ENCODE data around the gene CXXC5. TPM values are rescaled to one million over a fixed set of nuclear protein-coding genes. Genes with fewer than 3 reads are reported as not detected.

CXXC5 gene
- total RNA-seq, 1 donor from 2014 or later: 1.7 TPM

- no peak for DNase-seq (ENCODE audit: low spot score)
- no peaks in the 10 kb centered on the region for H3K36me3 Mint-ChIP-seq (ENCODE audit: low read depth)
- no peak overlapping the region for H3K4me3 Mint-ChIP-seq
- no peaks in the 10 kb centered on the region for H3K9me3 Mint-ChIP-seq
- peaks cover 9% of the 10 kb centered on the region for H3K27me3 Mint-ChIP-seq (ENCODE audit: insufficient read depth)
- intact Hi-C loops (cut with micrococcal nuclease): no loop called here
- H3K4me1 Mint-ChIP-seq (ENCODE audit: low read depth): peaks cover 39% of the 10 kb centered on the region
- no peak overlapping the region for H3K27ac Mint-ChIP-seq
Measured at GRCh38 chr5:139666551-139666950, 18.4 kb downstream of the CXXC5 start.

DNA sequence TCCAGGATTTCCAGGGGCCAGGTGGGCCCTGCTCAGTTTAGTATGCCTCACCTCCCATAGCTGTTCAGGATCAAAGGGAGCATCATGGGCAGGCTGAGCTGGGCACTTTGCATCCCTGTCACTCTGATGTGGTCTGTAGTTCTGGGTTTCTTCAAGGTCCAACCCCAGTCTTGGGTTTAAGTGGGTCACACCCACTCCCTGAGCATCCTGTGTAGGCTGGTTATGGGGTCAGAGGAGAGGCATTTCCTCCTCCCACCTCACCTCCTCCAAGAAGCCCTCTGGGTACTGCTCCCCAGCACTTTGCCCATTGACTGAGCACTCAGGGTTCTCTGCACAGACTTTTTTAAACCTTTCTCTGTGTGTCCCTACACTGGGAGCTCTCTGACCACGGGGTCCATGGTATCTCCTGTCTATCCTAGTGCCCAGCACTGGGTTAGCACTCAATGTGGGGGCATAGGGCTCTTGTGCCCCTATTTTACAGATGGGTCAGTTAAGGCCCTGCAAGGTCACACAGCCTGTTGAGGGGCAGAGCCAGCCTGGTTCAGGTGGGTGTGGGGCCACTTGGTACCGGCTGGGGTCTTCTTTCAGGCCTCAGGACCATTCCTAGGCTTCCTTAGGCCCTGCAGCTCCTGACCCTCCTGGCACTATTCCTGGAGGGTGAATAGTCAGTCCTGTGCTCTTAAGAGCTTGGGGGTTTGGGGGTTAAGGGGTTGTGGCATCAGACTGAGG, 19.0 kb downstream of the CXXC5 start:
- H3K27me3 Mint-ChIP-seq (ENCODE audit: insufficient read depth): peaks cover 9% of the 10 kb centered on the region
- H3K4me3 Mint-ChIP-seq: peak overlapping the region; percentile 49
- no peaks in the 10 kb centered on the region for H3K36me3 Mint-ChIP-seq (ENCODE audit: low read depth)
- H3K4me1 Mint-ChIP-seq (ENCODE audit: low read depth): peaks cover 39% of the 10 kb centered on the region
- no peak for DNase-seq (ENCODE audit: low spot score)
- H3K9me3 Mint-ChIP-seq: no peaks in the 10 kb centered on the region
- intact Hi-C loops (cut with micrococcal nuclease): loop anchor here (1.0 kb wide), 1 partner anchor 18 kb away; no protein-coding TSS in a partner anchor
- H3K27ac Mint-ChIP-seq: no peak overlapping the region

GRCh38 chr5:139667730-139668063, 19.5 kb downstream of the CXXC5 start:
- Mint-ChIP-seq H3K4me1 (ENCODE audit: low read depth) (peaks cover 39% of the 10 kb centered on the region), H3K27ac (no peak overlapping the region), H3K4me3 (peak overlapping the region; percentile 49), H3K27me3 (ENCODE audit: insufficient read depth) (peaks cover 9% of the 10 kb centered on the region), H3K36me3 (ENCODE audit: low read depth) (no peaks in the 10 kb centered on the region), H3K9me3 (no peaks in the 10 kb centered on the region)
- intact Hi-C loops (cut with micrococcal nuclease): loop anchor here (1.0 kb wide), 2 partner anchors 18 to 34 kb away; no protein-coding TSS in a partner anchor
- DNase-seq (ENCODE audit: low spot score): no peak

- H3K4me3 Mint-ChIP-seq: peak overlapping the region; percentile 69
- no peaks in the 10 kb centered on the region for H3K36me3 Mint-ChIP-seq (ENCODE audit: low read depth)
- peaks cover 9% of the 10 kb centered on the region for H3K27me3 Mint-ChIP-seq (ENCODE audit: insufficient read depth)
- intact Hi-C loops (cut with micrococcal nuclease): loop anchor here (1.0 kb wide), 1 partner anchor 35 kb away; no protein-coding TSS in a partner anchor
- H3K9me3 Mint-ChIP-seq: no peaks in the 10 kb centered on the region
- DNase-seq (ENCODE audit: low spot score): peak; percentile 22
- H3K4me1 Mint-ChIP-seq (ENCODE audit: low read depth): peaks cover 39% of the 10 kb centered on the region
- H3K27ac Mint-ChIP-seq: no peak overlapping the region
Measured at GRCh38 chr5:139668064-139668880, 20.1 kb downstream of the CXXC5 start.

- no peak for DNase-seq (ENCODE audit: low spot score)
- Mint-ChIP-seq H3K9me3 (no peaks in the 10 kb centered on the region), H3K4me1 (ENCODE audit: low read depth) (peaks cover 38% of the 10 kb centered on the region), H3K27me3 (ENCODE audit: insufficient read depth) (peaks cover 9% of the 10 kb centered on the region), H3K4me3 (peak overlapping the region; percentile 7), H3K36me3 (ENCODE audit: low read depth) (no peaks in the 10 kb centered on the region), H3K27ac (no peak overlapping the region)
- intact Hi-C loops (cut with micrococcal nuclease): loop anchor here (1.0 kb wide), 1 partner anchor 36 kb away; no protein-coding TSS in a partner anchor
Measured at GRCh38 chr5:139668924-139669661, 20.9 kb downstream of the CXXC5 start.

- H3K4me3 Mint-ChIP-seq: peak overlapping the region; percentile 33
- intact Hi-C loops (cut with micrococcal nuclease): no loop called here
- no peaks in the 10 kb centered on the region for H3K9me3 Mint-ChIP-seq
- no peaks in the 10 kb centered on the region for H3K36me3 Mint-ChIP-seq (ENCODE audit: low read depth)
- H3K27ac Mint-ChIP-seq: no peak overlapping the region
- H3K4me1 Mint-ChIP-seq (ENCODE audit: low read depth): peaks cover 32% of the 10 kb centered on the region
- no peak for DNase-seq (ENCODE audit: low spot score)
- peaks cover 10% of the 10 kb centered on the region for H3K27me3 Mint-ChIP-seq (ENCODE audit: insufficient read depth)
Measured at GRCh38 chr5:139669662-139670368, 21.7 kb downstream of the CXXC5 start.

DNA sequence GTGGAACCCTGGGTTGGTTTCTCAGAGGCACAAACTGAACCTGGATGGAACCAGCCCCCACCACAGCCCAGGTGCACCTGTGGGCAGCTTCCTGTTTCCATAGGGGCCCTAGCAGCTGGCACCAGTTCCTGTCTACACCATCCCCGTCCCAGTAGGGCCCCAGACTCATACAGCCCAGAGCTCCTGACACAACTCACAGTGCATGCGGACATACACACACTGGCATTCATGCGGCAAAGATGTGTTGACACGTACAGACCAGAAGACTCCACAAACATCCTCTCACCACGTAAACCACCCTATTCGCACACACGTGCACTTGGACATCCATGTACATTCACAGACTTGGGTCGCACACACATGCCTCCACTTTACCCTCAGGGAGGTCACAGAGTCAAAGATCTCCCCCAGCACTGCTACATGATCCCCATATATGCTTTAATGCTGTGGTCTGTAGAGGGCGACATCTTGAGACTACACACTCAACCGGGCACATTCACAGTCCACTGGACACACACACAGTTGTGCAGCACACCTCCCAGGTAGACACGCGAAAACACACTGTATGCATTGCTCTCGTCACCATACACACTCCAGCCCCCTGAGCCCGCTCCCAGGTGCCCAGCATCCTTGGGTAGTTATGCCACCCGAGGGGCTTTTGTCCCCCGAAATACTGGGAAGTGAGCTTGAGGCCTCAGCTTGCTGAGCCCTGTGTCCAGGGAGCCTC, 22.4 kb downstream of the CXXC5 start:
- H3K4me3 Mint-ChIP-seq: peak overlapping the region; percentile 33
- DNase-seq (ENCODE audit: low spot score): no peak
- H3K27me3 Mint-ChIP-seq (ENCODE audit: insufficient read depth): peaks cover 13% of the 10 kb centered on the region
- intact Hi-C loops (cut with micrococcal nuclease): no loop called here
- H3K27ac Mint-ChIP-seq: peak overlapping the region; percentile 80
- no peaks in the 10 kb centered on the region for H3K36me3 Mint-ChIP-seq (ENCODE audit: low read depth)
- no peaks in the 10 kb centered on the region for H3K9me3 Mint-ChIP-seq
- H3K4me1 Mint-ChIP-seq (ENCODE audit: low read depth): peaks cover 32% of the 10 kb centered on the region

GRCh38 chr5:139671096-139671841, 23.1 kb downstream of the CXXC5 start:
- no peak overlapping the region for H3K27ac Mint-ChIP-seq
- H3K4me1 Mint-ChIP-seq (ENCODE audit: low read depth): peaks cover 32% of the 10 kb centered on the region
- H3K9me3 Mint-ChIP-seq: no peaks in the 10 kb centered on the region
- DNase-seq (ENCODE audit: low spot score): no peak
- no peak overlapping the region for H3K4me3 Mint-ChIP-seq
- no peaks in the 10 kb centered on the region for H3K36me3 Mint-ChIP-seq (ENCODE audit: low read depth)
- peaks cover 13% of the 10 kb centered on the region for H3K27me3 Mint-ChIP-seq (ENCODE audit: insufficient read depth)
- intact Hi-C loops (cut with micrococcal nuclease): no loop called here

- DNase-seq (ENCODE audit: low spot score): no peak
- intact Hi-C loops (cut with micrococcal nuclease): no loop called here
- H3K4me3 Mint-ChIP-seq: no peak overlapping the region
- peaks cover 6% of the 10 kb centered on the region for H3K4me1 Mint-ChIP-seq (ENCODE audit: low read depth)
- peaks cover 12% of the 10 kb centered on the region for H3K27me3 Mint-ChIP-seq (ENCODE audit: insufficient read depth)
- H3K9me3 Mint-ChIP-seq: no peaks in the 10 kb centered on the region
- no peaks in the 10 kb centered on the region for H3K36me3 Mint-ChIP-seq (ENCODE audit: low read depth)
- H3K27ac Mint-ChIP-seq: no peak overlapping the region
Measured at GRCh38 chr5:139675213-139675612, 27.1 kb downstream of the CXXC5 start.

DNA sequence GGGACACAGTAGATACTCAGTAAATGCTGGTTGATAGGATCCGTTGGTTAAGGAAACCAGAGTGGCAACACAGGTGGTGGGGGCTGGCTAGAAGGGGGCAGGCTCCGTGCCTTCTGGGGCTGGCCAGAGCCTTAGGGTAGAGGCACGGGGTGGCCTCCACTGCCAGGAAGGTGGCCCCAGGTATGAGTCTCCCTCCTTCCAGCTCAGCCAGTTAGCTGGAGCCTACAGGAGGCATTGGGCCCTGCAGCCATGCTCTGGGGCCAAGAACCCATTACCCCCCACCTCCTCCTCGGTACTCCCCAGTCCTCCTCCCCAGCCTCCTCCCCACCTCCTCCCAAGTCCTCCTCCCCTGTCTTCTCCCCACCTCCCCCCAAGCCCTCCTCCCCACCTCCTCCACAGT, 27.7 kb downstream of the CXXC5 start:
- Mint-ChIP-seq H3K9me3 (no peaks in the 10 kb centered on the region), H3K27ac (no peak overlapping the region), H3K4me3 (no peak overlapping the region), H3K36me3 (ENCODE audit: low read depth) (no peaks in the 10 kb centered on the region), H3K27me3 (ENCODE audit: insufficient read depth) (peaks cover 9% of the 10 kb centered on the region), H3K4me1 (ENCODE audit: low read depth) (no peaks in the 10 kb centered on the region)
- intact Hi-C loops (cut with micrococcal nuclease): no loop called here
- DNase-seq (ENCODE audit: low spot score): no peak

- H3K4me3 Mint-ChIP-seq: no peak overlapping the region
- no peaks in the 10 kb centered on the region for H3K4me1 Mint-ChIP-seq (ENCODE audit: low read depth)
- peaks cover 9% of the 10 kb centered on the region for H3K27me3 Mint-ChIP-seq (ENCODE audit: insufficient read depth)
- intact Hi-C loops (cut with micrococcal nuclease): no loop called here
- no peak overlapping the region for H3K27ac Mint-ChIP-seq
- no peak for DNase-seq (ENCODE audit: low spot score)
- no peaks in the 10 kb centered on the region for H3K9me3 Mint-ChIP-seq
- H3K36me3 Mint-ChIP-seq (ENCODE audit: low read depth): no peaks in the 10 kb centered on the region
Measured at GRCh38 chr5:139676406-139676805, 28.3 kb downstream of the CXXC5 start.
